HT-29 (cell line): ENCODE results near the gene NLRP6. TPM values are rescaled to one million over a fixed set of nuclear protein-coding genes. Genes with fewer than 3 reads are reported as not detected.

Experiments
- DNase-seq: peaks from one replicate; pipeline ENCODE4 v3.0.0-alpha.2; 2015; ENCODE audit warnings: low spot score
- total RNA-seq: library from RNA; depleted of rRNA; stranded (reverse); fragments of >200 nt; shearing (Covaris generic); gene quantifications from 2 replicates; pipeline ENCODE4 v1.2.3, GENCODE V29; 2014

Gene NLRP6
- total RNA-seq, 1 experiment from 2014 or later = not detected

GRCh38 chr11:281486-282161, 3.4 kb downstream of the NLRP6 start:
- DNase-seq = no peak

GRCh38 chr11:282171-282570, 4.0 kb downstream of the NLRP6 start:
- no peak for DNase-seq

GRCh38 chr11:282630-283360, 4.6 kb downstream of the NLRP6 start:
- DNase-seq = no peak

GRCh38 chr11:283405-284104, 5.3 kb downstream of the NLRP6 start:
- DNase-seq = no peak

GRCh38 chr11:284105-285020, 6.2 kb downstream of the NLRP6 start:
- DNase-seq = no peak

- no peak for DNase-seq
Observed at GRCh38 chr11:285021-285893, 7.0 kb downstream of the NLRP6 start.

GRCh38 chr11:285894-286220, 7.7 kb downstream of the NLRP6 start:
- DNase-seq = no peak

- peak; percentile 65 for DNase-seq
Observed at GRCh38 chr11:286977-287820, 9.0 kb downstream of the NLRP6 start.

GRCh38 chr11:287821-288477, 9.7 kb downstream of the NLRP6 start:
- peak; percentile 74 for DNase-seq

- DNase-seq = peak; percentile 56
Observed at GRCh38 chr11:288478-289397, 10.5 kb downstream of the NLRP6 start, which contains the start of gene PGGHG. PGGHG (plus strand) TSS chr11:289126; CDS start chr11:289817, 691 bp downstream.

GRCh38 chr11:289398-289711, 11.1 kb downstream of the NLRP6 start:
- DNase-seq = no peak

- no peak for DNase-seq
Observed at GRCh38 chr11:289712-290620, 11.8 kb downstream of the NLRP6 start.

GRCh38 chr11:290621-291231, 12.5 kb downstream of the NLRP6 start:
- DNase-seq = no peak

- DNase-seq = no peak
Observed at GRCh38 chr11:291281-292210, 13.3 kb downstream of the NLRP6 start.
